Renal cortical epithelial cell (primary cell): ENCODE measurements around the gene DMPK. TPM values are rescaled to one million over a fixed set of nuclear protein-coding genes. Genes with fewer than 3 reads are reported as not detected.
A peak's percentile ranks its signal among the peaks of the same experiment; 100 is the strongest.

Experiments
- DNase-seq: peaks from one replicate; pipeline ENCODE4 v3.0.0-alpha.2; 2011; ENCODE audit warnings: low read depth
- total RNA-seq: library from RNA; depleted of rRNA; stranded (reverse); fragments of >200 nt; gene quantifications from 2 replicates; pipeline ENCODE4 v1.2.3, GENCODE V29; 2014

Gene DMPK, protein sequence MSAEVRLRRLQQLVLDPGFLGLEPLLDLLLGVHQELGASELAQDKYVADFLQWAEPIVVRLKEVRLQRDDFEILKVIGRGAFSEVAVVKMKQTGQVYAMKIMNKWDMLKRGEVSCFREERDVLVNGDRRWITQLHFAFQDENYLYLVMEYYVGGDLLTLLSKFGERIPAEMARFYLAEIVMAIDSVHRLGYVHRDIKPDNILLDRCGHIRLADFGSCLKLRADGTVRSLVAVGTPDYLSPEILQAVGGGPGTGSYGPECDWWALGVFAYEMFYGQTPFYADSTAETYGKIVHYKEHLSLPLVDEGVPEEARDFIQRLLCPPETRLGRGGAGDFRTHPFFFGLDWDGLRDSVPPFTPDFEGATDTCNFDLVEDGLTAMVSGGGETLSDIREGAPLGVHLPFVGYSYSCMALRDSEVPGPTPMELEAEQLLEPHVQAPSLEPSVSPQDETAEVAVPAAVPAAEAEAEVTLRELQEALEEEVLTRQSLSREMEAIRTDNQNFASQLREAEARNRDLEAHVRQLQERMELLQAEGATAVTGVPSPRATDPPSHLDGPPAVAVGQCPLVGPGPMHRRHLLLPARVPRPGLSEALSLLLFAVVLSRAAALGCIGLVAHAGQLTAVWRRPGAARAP
- 6.1 and 32.3 TPM in 2 replicates for total RNA-seq

- DNase-seq, result no peak
These were observed at the start of gene DMPK for GRCh38 chr19:45782162-45782691. Gene DMPK, minus strand, starts transcription at chr19:45782490. Its CDS starts 138 bp downstream, at chr19:45782352.

DNA sequence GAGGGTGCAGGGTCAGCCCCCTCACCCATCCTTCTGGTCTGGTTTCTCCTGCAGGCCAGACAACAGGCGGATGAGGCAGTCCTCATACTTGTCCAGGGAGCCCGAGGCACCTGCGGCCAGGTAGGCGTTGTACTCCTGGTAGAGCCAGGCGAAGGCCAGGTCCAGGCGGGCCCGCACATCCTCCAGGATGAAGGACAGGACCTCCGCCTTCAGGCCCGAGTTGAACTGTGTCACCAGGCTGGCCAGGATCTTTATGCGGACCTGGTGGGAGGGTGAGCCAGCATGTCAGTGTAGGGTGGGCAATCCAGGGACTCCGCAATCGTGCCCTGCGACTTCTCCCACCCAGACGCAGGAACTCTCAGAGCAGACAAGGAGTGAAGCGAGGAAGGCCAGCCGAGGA, 46.7 kb upstream of the DMPK start:
- no peak for DNase-seq

GRCh38 chr19:45828523-45828922, 46.2 kb upstream of the DMPK start:
- DNase-seq, result no peak

GRCh38 chr19:45827459-45828093, 45.3 kb upstream of the DMPK start:
- no peak for DNase-seq

GRCh38 chr19:45826934-45827333, 44.6 kb upstream of the DMPK start:
- no peak for DNase-seq

GRCh38 chr19:45825917-45826893, 43.9 kb upstream of the DMPK start:
- DNase-seq, result no peak

GRCh38 chr19:45825263-45825605, 42.9 kb upstream of the DMPK start:
- no peak for DNase-seq

DNA sequence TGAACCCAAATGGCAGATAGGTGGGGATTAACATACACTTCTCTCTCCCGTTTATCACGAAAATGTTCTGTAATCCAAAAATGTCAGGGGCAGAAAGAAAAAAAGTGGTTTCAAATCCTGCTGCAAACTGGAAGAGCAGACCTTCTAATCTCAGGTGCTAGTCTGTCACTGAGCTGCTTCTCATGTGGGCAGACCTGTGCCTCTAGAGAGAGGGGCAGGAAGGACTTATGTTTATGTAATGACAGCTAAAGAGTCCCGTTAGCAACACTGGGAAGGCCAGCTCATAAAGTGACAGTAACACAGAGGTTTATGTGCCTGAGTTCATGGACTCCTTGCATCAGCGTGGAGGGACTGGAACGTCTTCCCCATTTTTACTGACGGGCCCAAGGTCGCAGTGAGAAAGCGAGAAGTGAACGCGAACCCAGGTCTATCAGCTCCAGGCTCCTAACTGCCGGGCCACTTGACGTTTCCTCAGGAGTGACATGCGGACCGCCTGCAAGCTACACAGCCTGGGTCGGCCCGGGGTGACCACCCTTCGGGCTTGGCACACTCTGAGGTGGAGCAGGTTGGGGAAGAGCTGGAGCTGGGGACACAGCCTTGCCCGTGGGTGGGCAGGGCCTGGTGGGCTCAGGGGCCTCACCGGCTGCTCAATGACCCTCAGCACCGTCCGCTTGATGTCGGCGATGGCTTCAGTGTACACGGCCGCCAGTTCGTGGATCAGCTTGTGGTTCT, 42.4 kb upstream of the DMPK start:
- no peak for DNase-seq

- peak; percentile 34 for DNase-seq
These were observed 41.8 kb upstream of the DMPK start for GRCh38 chr19:45824041-45824471.

- no peak for DNase-seq
These were observed 40.9 kb upstream of the DMPK start for GRCh38 chr19:45823182-45823581.

- no peak for DNase-seq
These were observed 40.4 kb upstream of the DMPK start for GRCh38 chr19:45822716-45823115.

GRCh38 chr19:45821570-45821969, 39.3 kb upstream of the DMPK start:
- DNase-seq, result no peak

DNA sequence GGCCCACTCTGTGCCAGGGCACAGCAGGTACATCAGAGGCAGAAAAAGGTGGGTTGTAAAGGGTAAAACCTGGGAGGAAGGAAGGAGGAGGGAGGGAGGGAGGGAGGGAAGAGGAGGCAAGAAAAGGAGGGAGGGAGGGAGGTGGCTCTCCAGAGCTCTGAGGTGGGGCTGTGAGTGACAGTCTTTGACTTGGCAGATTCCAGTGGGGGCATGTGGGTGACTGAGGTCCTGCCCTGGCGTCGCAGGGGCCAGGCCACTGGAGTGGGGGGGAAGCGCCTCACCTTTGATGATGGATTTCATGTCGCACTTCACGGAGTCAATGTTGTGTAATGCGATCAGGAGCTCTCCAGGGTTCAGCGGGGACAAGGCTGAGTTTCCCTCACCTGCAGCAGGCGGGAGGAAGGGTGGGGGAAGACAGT, 38.8 kb upstream of the DMPK start:
- no peak for DNase-seq

GRCh38 chr19:45820413-45821102, 38.3 kb upstream of the DMPK start:
- DNase-seq, result no peak

GRCh38 chr19:45819769-45820168, 37.5 kb upstream of the DMPK start:
- no peak for DNase-seq

GRCh38 chr19:45817725-45818301, 35.5 kb upstream of the DMPK start:
- peak; percentile 16 for DNase-seq

DNA sequence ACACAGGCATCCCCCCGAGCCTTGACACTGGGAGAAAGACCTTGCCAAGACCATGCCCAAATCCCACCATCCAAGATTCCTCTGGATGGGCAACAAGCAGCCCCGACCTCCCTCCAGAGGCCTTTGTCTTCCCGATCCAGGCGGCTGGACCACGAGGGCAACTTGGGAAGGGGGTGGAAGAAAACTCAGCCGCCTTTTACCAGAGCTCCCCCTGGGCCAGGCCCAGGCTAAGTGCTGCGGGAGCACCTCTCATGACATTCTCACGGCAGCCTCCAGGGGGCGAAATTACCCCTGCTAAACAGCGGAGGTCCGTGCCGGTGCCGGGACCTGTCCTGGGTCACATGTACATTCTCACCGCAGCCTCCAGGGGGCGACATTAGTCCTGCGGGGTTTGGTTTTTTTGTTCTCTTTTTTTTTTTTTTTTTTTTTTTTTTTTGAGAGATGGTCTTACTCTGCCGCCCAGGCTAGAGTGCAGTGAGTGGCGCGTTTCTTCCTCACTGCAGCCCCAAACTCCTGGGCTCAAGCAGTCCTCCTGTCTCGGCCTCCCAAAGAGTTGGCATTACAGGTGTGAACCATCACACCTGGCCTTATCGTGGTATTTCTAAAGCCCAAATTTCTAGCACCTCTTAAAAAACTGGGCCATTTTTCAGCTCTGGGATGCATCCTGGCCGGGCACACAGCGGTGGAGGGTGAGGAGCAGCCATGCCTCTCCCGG, 34.9 kb upstream of the DMPK start:
- peak; percentile 86 for DNase-seq

- DNase-seq, result no peak
These were observed 34.1 kb upstream of the DMPK start for GRCh38 chr19:45816236-45817009.
